Stimulated activated CD4-positive, alpha-beta T cell treated with anti-CD3 and anti-CD28 coated beads, Interleukin-1b, Interleukin-23, amount 100 ng/mL, for 1 hour (primary cell): ENCODE results near the gene BAZ2B.
"Not testable (repeated sequence)": the region's sequence is repeated elsewhere in the genome, so short reads cannot be mapped to it uniquely, and the experiment has no call there.

Experiments used
- DNase-seq, 2 donors: peaks; one replicate each; pipeline ENCODE4 v3.0.0-alpha.2; 2020; ENCODE audit warnings: low read depth in 2 of 2

Gene BAZ2B

DNA sequence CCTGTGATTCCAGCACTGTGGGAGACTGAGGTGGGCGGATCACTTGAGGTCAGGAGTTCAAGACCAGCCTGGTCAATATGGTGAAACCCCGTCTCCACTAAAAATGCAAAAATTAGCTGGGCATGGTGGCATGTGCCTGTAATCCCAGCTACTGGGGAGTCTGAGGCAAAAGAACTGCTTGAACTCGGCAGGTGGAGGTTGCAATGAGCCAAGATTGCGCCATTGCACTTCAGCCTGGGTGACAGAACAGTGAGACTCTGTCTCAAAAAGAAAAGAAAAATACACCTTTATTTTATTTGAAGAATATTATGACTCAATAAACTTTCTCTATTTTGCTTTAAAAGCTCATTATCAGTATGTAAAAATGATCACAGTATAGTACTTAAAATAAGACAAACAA lies 81.1 kb downstream of the BAZ2B start:
- not testable (repeated sequence) for DNase-seq

GRCh38 chr2:159531475-159531874 lies 84.9 kb downstream of the BAZ2B start:
- no peak for DNase-seq

DNA sequence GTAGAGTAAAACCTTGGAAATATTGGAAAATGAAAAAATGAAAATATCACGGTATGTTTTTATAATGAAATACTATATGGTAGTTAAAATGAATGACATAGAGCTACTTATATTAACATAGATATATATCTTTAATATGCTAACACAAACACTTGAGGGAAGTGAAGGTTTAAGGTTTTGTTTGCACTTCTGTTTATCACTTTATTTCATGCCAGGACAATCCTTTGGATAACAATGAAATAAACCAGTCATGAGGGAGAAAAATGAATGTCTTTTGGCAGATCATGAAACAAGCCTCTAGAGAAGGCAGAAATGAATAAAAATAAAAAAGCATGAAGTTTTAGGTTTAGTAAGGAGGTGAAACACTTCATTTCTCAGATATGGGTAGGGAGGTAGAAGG lies 89.9 kb downstream of the BAZ2B start:
- DNase-seq: no peak

GRCh38 chr2:159525012-159525411 lies 91.3 kb downstream of the BAZ2B start:
- DNase-seq: no peak

- DNase-seq: no peak
Measured at GRCh38 chr2:159521272-159521671, 95.1 kb downstream of the BAZ2B start.

- no peak for DNase-seq
Measured at GRCh38 chr2:159518321-159519005, 97.9 kb downstream of the BAZ2B start.

DNA sequence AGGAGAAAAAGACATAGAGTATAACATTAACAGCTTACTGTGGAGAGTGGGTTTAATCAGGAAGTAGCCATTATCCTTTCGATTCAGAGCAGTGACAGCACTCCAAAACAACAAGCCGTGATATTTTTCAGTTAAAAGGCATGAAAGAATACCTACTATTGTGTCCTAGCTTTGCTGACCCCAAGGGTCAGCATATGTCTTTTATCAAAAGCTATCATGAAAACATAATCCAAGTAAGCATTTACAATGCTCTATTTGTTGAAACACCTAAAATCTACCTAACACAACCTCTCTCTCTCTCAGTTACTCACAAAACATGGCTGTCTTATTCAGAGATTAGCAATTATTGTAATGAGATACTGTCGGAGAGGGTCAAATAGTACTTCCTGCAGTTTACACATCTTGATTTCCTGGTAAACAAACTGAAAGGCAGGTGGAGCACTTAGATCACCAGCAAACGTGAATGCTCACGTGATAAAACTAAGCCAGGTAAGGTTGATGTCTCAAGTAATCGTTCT lies 100.0 kb downstream of the BAZ2B start:
- no peak for DNase-seq

- no peak for DNase-seq
Measured at GRCh38 chr2:159515441-159515840, 100.9 kb downstream of the BAZ2B start.

- DNase-seq: no peak
Measured at GRCh38 chr2:159513745-159514144, 102.6 kb downstream of the BAZ2B start.

DNA sequence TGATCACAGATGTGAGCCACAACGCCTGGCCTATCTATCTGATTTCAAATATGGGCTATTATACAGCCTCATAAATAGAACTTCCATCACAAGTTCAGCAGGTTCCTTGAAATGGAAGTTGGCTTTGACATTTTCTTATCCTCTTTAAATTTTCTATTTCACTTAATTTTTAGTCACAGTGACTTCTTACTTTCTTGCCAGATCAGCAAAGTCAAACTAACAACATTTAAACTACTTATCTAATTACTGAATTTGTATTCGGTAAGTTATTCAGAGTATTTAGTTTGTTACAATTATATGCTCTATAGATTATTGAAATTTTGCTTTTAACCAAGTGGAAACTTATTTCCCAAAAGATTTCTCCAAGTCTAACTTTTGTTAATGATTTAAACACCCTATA lies 108.2 kb downstream of the BAZ2B start:
- no peak for DNase-seq

- DNase-seq: no peak
Measured at GRCh38 chr2:159506764-159507440, 109.4 kb downstream of the BAZ2B start.

DNA sequence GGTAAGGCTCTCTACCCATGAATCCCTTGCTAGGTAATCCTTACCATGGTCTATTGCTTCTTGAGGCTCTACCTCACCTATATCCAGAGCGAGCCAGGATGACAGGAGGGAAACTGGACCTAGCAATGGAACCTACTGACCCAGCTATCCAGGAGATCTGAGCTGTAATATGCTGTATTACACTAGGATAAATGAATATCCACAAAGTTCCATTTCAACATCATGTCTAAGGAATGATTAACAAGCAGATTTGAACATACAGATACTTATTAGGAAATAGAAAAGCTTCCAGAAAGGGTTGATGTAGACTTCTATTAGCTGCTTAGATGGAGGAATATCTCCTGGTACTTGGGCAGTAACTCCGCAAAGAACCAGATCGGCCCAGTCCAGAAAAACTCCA lies 110.1 kb downstream of the BAZ2B start:
- DNase-seq: no peak

DNA sequence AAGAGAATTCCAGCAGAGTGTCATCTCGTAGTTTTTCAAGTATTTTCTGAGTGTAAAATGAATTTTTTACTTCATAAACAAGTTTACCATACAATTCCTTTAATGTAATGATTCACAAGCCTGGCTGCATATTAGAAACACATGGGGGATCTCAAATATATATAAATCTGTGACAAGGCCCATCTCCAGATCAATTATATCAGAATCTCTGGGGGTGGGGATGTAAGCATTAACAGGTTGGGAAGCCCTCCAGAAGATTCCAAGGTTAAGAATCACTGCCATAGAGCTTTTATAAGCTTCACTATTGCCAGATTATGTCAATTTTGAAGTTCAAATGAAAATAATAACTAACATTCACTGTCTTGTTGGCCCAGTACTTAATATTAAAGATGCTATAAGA lies 111.2 kb downstream of the BAZ2B start:
- DNase-seq: no peak

DNA sequence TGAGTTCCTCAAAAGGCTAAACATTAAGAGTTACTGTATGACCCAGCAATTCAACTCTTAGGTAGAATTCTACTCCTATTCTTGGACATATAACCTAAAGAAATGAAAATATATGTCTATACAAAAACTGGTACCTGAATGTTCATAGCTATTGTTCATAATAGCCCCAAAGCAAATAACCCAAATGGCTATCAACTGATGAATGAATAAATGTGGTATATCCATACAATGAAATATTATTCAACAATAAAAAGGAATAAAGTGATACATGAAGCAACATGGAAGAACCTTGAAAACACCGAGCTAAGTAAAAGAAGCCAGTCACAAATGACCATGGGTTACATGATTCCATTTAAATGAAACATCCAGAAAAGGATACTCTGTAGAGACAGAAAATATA lies 114.6 kb downstream of the BAZ2B start:
- no peak for DNase-seq

DNA sequence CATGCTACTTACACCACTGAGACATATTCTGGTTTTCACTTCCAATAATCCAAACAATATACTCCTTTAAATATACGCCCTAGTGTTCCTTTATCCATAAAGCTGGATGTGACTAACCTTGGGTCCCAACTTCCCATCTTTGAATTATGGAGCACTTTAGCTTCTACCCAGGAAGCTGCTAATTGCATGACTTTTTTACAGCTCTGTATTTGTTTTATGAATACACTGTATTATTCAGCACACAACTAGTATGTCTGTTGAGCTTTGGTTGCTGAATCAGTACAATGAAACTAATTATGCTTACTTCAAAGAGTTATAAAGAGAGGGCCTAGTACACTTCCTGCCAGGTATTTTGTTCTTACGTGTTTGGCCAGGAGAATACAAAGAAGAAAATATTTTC lies 118.5 kb downstream of the BAZ2B start:
- DNase-seq: no peak

GRCh38 chr2:159497256-159497655 lies 119.1 kb downstream of the BAZ2B start:
- no peak for DNase-seq

DNA sequence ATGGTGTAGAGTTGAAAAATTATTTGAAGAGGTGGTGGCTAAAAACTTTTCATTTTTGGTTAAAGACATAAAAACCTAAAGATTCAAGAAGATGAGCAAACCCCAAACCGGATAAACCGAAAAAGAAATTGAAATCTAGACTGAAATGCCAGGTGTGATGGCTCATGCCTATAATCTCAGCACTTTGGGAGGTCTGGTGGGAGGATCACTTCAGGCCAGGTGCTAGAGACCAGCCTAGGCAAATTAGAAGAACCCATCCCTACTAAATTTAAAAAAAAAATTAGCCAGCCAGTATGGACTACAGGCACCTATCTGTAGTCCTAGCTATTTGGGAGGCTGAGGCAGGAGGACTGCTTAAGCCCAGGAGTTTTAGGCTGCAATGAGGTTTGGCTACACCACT lies 126.9 kb downstream of the BAZ2B start:
- no peak for DNase-seq

DNA sequence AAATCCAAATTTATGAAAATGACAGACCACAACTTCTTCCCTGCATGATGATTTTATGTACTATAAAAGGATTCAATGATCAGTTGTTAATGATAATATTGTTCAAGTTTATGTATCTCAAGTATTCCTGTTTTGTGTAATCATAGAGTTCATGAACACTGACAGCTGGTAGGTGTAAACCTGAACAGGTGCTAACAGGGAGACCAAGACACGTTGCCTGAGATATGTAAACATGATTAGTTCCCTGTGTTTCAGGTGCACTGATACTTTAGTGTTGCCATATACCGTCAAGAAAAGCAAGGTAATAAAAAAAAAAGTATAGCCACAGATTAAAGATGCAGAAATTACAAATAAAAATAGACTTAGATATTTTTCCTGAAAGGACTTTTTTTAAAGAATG lies 131.8 kb downstream of the BAZ2B start:
- no peak for DNase-seq

- no peak for DNase-seq
Measured at GRCh38 chr2:159476329-159476728, 140.0 kb downstream of the BAZ2B start.

- DNase-seq: no peak
Measured at GRCh38 chr2:159475793-159476192, 140.6 kb downstream of the BAZ2B start.

DNA sequence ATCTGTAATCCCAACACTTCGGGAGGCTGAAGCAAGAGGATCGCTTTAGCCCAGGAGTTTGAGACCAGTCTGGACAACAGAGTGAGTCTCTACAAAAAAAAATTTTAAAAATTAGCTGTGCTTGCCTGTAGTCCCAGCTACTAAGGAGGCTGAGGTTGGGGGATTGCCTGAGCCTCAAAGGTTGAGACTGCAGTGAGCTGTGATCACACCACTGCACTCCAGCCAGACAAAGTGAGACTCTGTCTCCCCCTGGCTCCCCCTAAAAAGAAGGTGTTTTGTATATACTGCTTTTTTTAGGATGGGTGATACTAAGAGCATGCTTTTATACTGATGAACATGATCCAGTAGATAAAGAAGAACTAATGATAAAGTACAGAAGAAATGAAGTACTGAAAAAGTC lies 145.0 kb downstream of the BAZ2B start:
- DNase-seq: no peak

DNA sequence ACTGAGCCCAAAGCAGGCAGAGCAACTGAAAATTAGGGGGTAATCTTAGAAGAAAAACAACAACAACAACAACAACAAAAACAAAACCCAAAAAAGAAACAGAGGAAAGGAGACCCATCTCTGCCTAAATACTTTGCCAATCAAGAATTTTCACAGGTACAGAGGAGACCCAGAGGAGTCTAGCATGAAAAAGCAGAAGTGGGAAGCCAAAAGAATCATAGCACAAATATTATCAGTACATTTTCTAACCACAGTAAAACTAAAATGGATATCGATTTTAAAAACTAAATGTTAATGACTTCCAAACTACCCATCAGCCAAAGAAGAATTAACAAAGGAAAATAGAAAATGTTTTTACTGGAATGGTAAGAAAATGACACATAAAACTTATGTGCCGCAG lies 148.1 kb downstream of the BAZ2B start:
- DNase-seq: no peak

- DNase-seq: no peak
Measured at GRCh38 chr2:159462961-159463360, 153.4 kb downstream of the BAZ2B start.
